Peyer's patch (tissue), 4 donors: ENCODE data around the gene GFI1. TPM values are rescaled to one million over a fixed set of nuclear protein-coding genes. Genes with fewer than 3 reads are reported as not detected.
A peak's percentile ranks its signal among the peaks of the same experiment; 100 is the strongest.

Experiments
- DNase-seq, 3 donors: peaks; one replicate each; pipeline ENCODE4 v3.0.0-alpha.2; 2017 to 2019
- H3K27ac ChIP-seq, 4 donors: fragments of 200-600 bp; sonication (generic); one replicate each; pipeline ENCODE4 v1.5.1; 2016 to 2019
- H3K27me3 ChIP-seq, 2 donors: fragments of 200-600 bp; sonication (generic); one replicate each; pipeline ENCODE4 v1.5.1; 2019
- H3K36me3 ChIP-seq, 3 donors: fragments of 200-600 bp; sonication (generic); one replicate each; pipeline ENCODE4 v1.5.1; 2016 to 2019
- H3K4me1 ChIP-seq, 4 donors: fragments of 200-600 bp; sonication (generic); one replicate each; pipeline ENCODE4 v1.5.1; 2016 to 2019
- H3K4me3 ChIP-seq, 4 donors: fragments of 200-600 bp; sonication (generic); 1 replicate in 3 of 4; 2 replicates in 1 of 4; pipeline ENCODE4 v1.5.1; 2016 to 2019; ENCODE audit warnings: mild to moderate bottlenecking in 1 of 4
- H3K9me3 ChIP-seq, 4 donors: fragments of 200-600 bp; sonication (generic); one replicate each; pipeline ENCODE4 v1.5.1; 2016 to 2019; ENCODE audit warnings: mild to moderate bottlenecking in 1 of 4
- CTCF ChIP-seq, 6 experiments: fragments of 450-650 bp in 4 of 6; fragments of 200-600 bp in 2 of 6; sonication (generic) in 1 of 6; IDR thresholded peaks; one replicate each; pipeline ENCODE4 v1.5.1; 2017 to 2019; ENCODE audit warnings: antibody characterized with exemption in 6 of 6, mild to moderate bottlenecking in 3 of 6, moderate library complexity in 1 of 6
- POLR2A ChIP-seq, 2 donors: fragments of 450-650 bp; IDR thresholded peaks; one replicate each; pipeline ENCODE4 v1.5.1; 2017; ENCODE audit warnings: antibody characterized with exemption in 2 of 2, mild to moderate bottlenecking in 2 of 2, moderate library complexity in 2 of 2
- total RNA-seq, 4 donors: library from RNA; depleted of rRNA; stranded (reverse); fragments of >200 nt; gene quantifications; one replicate each; pipeline ENCODE4 v1.1.0, GENCODE V29; 2016

GFI1 gene
- total RNA-seq, 4 donors from 2014 or later, result 6.5 to 15.5 (median 9.1) TPM

- TF ChIP-seq CTCF (IDR thresholded peaks at IDR 0.05) (peak in 4 of 6 experiments; percentile 26 to 43 (median 34)), POLR2A (IDR thresholded peaks at IDR 0.05) (no peak)
- DNase-seq, result peak; percentile 71 to 87 (median 81)
- peaks cover 0 to 61% (median 15%) of the 10 kb centered on the region in 4 donors for H3K4me1 ChIP-seq
- H3K9me3 ChIP-seq, result no peaks in the 10 kb centered on the region
- no peaks in the 10 kb centered on the region for H3K36me3 ChIP-seq
- H3K27ac ChIP-seq, result peak overlapping the region; percentile 78 to 88 (median 82)
- H3K27me3 ChIP-seq, result peaks cover 0 to 50% of the 10 kb centered on the region in 2 donors
- H3K4me3 ChIP-seq, result peak overlapping the region; percentile 51 to 72 (median 60)
Measured at GRCh38 chr1:92485381-92486250, 1.1 kb downstream of the GFI1 start.

GRCh38 chr1:92484472-92485380 lies 2.0 kb downstream of the GFI1 start:
- H3K27me3 ChIP-seq, result peaks cover 0 to 56% of the 10 kb centered on the region in 2 donors
- H3K9me3 ChIP-seq, result no peaks in the 10 kb centered on the region
- peak; percentile 48 to 76 (median 66) for DNase-seq
- TF ChIP-seq CTCF (IDR thresholded peaks at IDR 0.05) (peak in 1 of 6 experiments; percentile 17), POLR2A (IDR thresholded peaks at IDR 0.05) (no peak)
- H3K4me1 ChIP-seq, result peaks cover 0 to 69% (median 15%) of the 10 kb centered on the region in 4 donors
- H3K36me3 ChIP-seq, result no peaks in the 10 kb centered on the region
- peak overlapping the region; percentile 51 to 72 (median 60) for H3K4me3 ChIP-seq
- H3K27ac ChIP-seq, result peak overlapping the region; percentile 78 to 88 (median 82)

GRCh38 chr1:92483610-92484471 lies 2.9 kb downstream of the GFI1 start:
- peaks cover 0 to 56% of the 10 kb centered on the region in 2 donors for H3K27me3 ChIP-seq
- H3K36me3 ChIP-seq, result no peaks in the 10 kb centered on the region
- peak; percentile 22 to 71 (median 69) for DNase-seq
- no peak for TF ChIP-seq CTCF (IDR thresholded peaks at IDR 0.05)
- no peak for TF ChIP-seq POLR2A (IDR thresholded peaks at IDR 0.05)
- peak overlapping the region; percentile 78 to 88 (median 82) for H3K27ac ChIP-seq
- peaks cover 0 to 74% (median 15%) of the 10 kb centered on the region in 4 donors for H3K4me1 ChIP-seq
- no peaks in the 10 kb centered on the region for H3K9me3 ChIP-seq
- peak overlapping the region; percentile 51 to 72 (median 60) for H3K4me3 ChIP-seq

GRCh38 chr1:92482665-92483609 lies 3.8 kb downstream of the GFI1 start:
- DNase-seq, result peak in 2 of 3 donors; percentile 58 to 61
- H3K27ac ChIP-seq, result peak overlapping the region; percentile 78 to 88 (median 82)
- peaks cover 0 to 56% of the 10 kb centered on the region in 2 donors for H3K27me3 ChIP-seq
- peak overlapping the region; percentile 51 to 72 (median 60) for H3K4me3 ChIP-seq
- H3K36me3 ChIP-seq, result no peaks in the 10 kb centered on the region
- TF ChIP-seq CTCF (IDR thresholded peaks at IDR 0.05) (no peak), POLR2A (IDR thresholded peaks at IDR 0.05) (no peak)
- H3K9me3 ChIP-seq, result no peaks in the 10 kb centered on the region
- peaks cover 0 to 74% (median 15%) of the 10 kb centered on the region in 4 donors for H3K4me1 ChIP-seq
